Smooth muscle cell (in vitro differentiated cells): Measurements from ENCODE around the gene MCAT. TPM values are rescaled to one million over a fixed set of nuclear protein-coding genes. Genes with fewer than 3 reads are reported as not detected.

Source experiments
- DNase-seq: peaks from one replicate; lab custom pipeline; 2025; ENCODE audit not compliant: unreplicated experiment; lab: John Stamatoyannopoulos, UW
- H2AFZ ChIP-seq: fragments of 200-600 bp; sonication (generic); 2 replicates; pipeline ENCODE4 v1.6.0; 2016; ENCODE audit warnings: antibody characterized with exemption, low read depth, mild to moderate bottlenecking
- H3F3A ChIP-seq: fragments of 200-600 bp; sonication (generic); 2 replicates; pipeline ENCODE4 v1.6.0; 2017; ENCODE audit warnings: antibody characterized with exemption, low read depth
- H3K27ac ChIP-seq: fragments of 200-600 bp; sonication (generic); 2 replicates; pipeline ENCODE4 v1.5.1; 2016; ENCODE audit warnings: low read depth, mild to moderate bottlenecking
- H3K27me3 ChIP-seq: fragments of 200-600 bp; sonication (generic); 2 replicates; pipeline ENCODE4 v1.6.1; 2016; ENCODE audit warnings: low read depth, mild to moderate bottlenecking
- H3K36me3 ChIP-seq: fragments of 200-600 bp; sonication (generic); 2 replicates; pipeline ENCODE4 v1.5.1; 2016; ENCODE audit warnings: low read depth
- H3K4me1 ChIP-seq: fragments of 200-600 bp; sonication (generic); 2 replicates; pipeline ENCODE4 v1.5.1; 2016; ENCODE audit warnings: low read depth
- H3K4me2 ChIP-seq: fragments of 200-600 bp; sonication (generic); 2 replicates; pipeline ENCODE4 v1.6.0; 2016; ENCODE audit warnings: mild to moderate bottlenecking
- H3K4me3 ChIP-seq: fragments of 200-600 bp; sonication (generic); 2 replicates; pipeline ENCODE4 v1.5.1; 2016; ENCODE audit warnings: mild to moderate bottlenecking
- H3K79me2 ChIP-seq: fragments of 200-600 bp; sonication (generic); 2 replicates; pipeline ENCODE4 v1.6.0; 2016; ENCODE audit warnings: low read depth, mild to moderate bottlenecking
- H3K9ac ChIP-seq: fragments of 200-600 bp; sonication (generic); 2 replicates; pipeline ENCODE4 v1.6.0; 2016; ENCODE audit warnings: low read depth
- H3K9me3 ChIP-seq: fragments of 200-600 bp; sonication (generic); replicated peaks from 2 replicates; pipeline ENCODE4 v1.5.1; 2016; ENCODE audit warnings: low read depth
- H4K20me1 ChIP-seq: fragments of 200-600 bp; sonication (generic); 2 replicates; pipeline ENCODE4 v1.6.0; 2016; ENCODE audit warnings: low read depth
- WGBS: methylation state at CpG from one replicate; pipeline ENCODE4 v1.1.7; 2016; ENCODE audit warnings: low lambda C conversion rate; 5-methylcytosine and 5-hydroxymethylcytosine counted together
- polyA plus RNA-seq: library from polyadenylated mRNA; unstranded; fragments of >200 nt; fragmentation: Nextera tagmentation; extraction: Ambion mirVana; gene quantifications from 2 replicates; pipeline ENCODE4 v1.2.1, GENCODE V29; 2016
- total RNA-seq: library from RNA; depleted of rRNA; stranded (reverse); fragments of >200 nt; gene quantifications from 2 replicates; pipeline ENCODE4 v1.2.3, GENCODE V29; 2014
- TF ChIP-seq, protein P1 (sequence below): fragments of 200-600 bp; sonication (generic); IDR thresholded peaks from 2 replicates; pipeline ENCODE4 v1.5.1; 2017; ENCODE audit warnings: borderline replicate concordance, mild to moderate bottlenecking, antibody characterized with exemption; ENCODE audit not compliant: insufficient read depth, poor library complexity, severe bottlenecking

Gene MCAT
- total and polyA plus RNA-seq, 2 experiments from 2014 or later: 9.3 to 16.1 TPM

GRCh38 chr22:43096420-43096819 lies 46.8 kb downstream of the MCAT start:
- Histone ChIP-seq H4K20me1 (no peaks in the 10 kb centered on the region), H3F3A (no peaks in the 10 kb centered on the region), H3K4me2 (no peak overlapping the region), H2AFZ (no peak overlapping the region), H3K36me3 (no peaks in the 10 kb centered on the region), H3K27me3 (no peaks in the 10 kb centered on the region), H3K9ac (no peak overlapping the region), H3K4me3 (no peak overlapping the region), H3K27ac (no peak overlapping the region), H3K79me2 (no peaks in the 10 kb centered on the region), H3K4me1 (no peaks in the 10 kb centered on the region), H3K9me3 (no peaks in the 10 kb centered on the region)
- TF ChIP-seq, protein P1, sequence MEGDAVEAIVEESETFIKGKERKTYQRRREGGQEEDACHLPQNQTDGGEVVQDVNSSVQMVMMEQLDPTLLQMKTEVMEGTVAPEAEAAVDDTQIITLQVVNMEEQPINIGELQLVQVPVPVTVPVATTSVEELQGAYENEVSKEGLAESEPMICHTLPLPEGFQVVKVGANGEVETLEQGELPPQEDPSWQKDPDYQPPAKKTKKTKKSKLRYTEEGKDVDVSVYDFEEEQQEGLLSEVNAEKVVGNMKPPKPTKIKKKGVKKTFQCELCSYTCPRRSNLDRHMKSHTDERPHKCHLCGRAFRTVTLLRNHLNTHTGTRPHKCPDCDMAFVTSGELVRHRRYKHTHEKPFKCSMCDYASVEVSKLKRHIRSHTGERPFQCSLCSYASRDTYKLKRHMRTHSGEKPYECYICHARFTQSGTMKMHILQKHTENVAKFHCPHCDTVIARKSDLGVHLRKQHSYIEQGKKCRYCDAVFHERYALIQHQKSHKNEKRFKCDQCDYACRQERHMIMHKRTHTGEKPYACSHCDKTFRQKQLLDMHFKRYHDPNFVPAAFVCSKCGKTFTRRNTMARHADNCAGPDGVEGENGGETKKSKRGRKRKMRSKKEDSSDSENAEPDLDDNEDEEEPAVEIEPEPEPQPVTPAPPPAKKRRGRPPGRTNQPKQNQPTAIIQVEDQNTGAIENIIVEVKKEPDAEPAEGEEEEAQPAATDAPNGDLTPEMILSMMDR: no peak
- WGBS: 82% methylated on average over 8 of the region's 8 CpGs
- no peak for DNase-seq

DNA sequence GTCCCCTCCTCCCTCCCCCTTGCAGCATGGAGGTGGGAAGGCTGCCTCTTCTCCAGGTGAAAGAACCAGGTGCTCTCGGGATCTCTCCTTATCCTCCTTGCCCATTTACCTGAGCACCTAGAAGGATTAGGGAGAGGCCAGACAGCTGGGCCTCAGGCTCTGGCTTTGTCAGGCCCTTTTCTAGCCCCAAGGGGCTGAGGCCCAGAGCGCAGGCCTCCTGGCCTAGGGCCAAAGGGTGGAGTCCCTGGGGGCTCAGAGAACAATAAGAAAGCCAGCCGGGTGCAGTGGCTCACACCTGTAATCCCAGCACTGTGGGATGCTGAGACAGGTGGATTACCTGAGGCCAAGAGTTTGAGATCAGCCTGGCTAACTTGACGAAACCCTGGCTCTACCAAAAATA lies 48.6 kb downstream of the MCAT start:
- no peak overlapping the region for H3K27ac ChIP-seq
- 78% methylated on average over 4 of the region's 4 CpGs for whole genome bisulfite sequencing
- H3K4me3 ChIP-seq: no peak overlapping the region
- no peaks in the 10 kb centered on the region for H3F3A ChIP-seq
- TF ChIP-seq, protein P1: no peak
- no peak overlapping the region for H2AFZ ChIP-seq
- no peak overlapping the region for H3K9ac ChIP-seq
- H3K4me2 ChIP-seq: no peak overlapping the region
- no peaks in the 10 kb centered on the region for H3K27me3 ChIP-seq
- H3K36me3 ChIP-seq: no peaks in the 10 kb centered on the region
- H3K79me2 ChIP-seq: no peaks in the 10 kb centered on the region
- H4K20me1 ChIP-seq: no peaks in the 10 kb centered on the region
- DNase-seq: no peak
- H3K9me3 ChIP-seq: no peaks in the 10 kb centered on the region
- H3K4me1 ChIP-seq: no peaks in the 10 kb centered on the region

- no peaks in the 10 kb centered on the region for H4K20me1 ChIP-seq
- H3F3A ChIP-seq: no peaks in the 10 kb centered on the region
- H3K9me3 ChIP-seq: no peaks in the 10 kb centered on the region
- H3K27ac ChIP-seq: no peak overlapping the region
- H3K79me2 ChIP-seq: no peaks in the 10 kb centered on the region
- H3K4me1 ChIP-seq: no peaks in the 10 kb centered on the region
- H3K36me3 ChIP-seq: no peaks in the 10 kb centered on the region
- H3K4me3 ChIP-seq: no peak overlapping the region
- no peak overlapping the region for H3K4me2 ChIP-seq
- DNase-seq: no peak
- H2AFZ ChIP-seq: no peak overlapping the region
- WGBS: 75% methylated on average over 7 of the region's 7 CpGs
- no peaks in the 10 kb centered on the region for H3K27me3 ChIP-seq
- TF ChIP-seq, protein P1: no peak
- H3K9ac ChIP-seq: no peak overlapping the region
These were observed 49.1 kb downstream of the MCAT start for GRCh38 chr22:43094085-43094484.

DNA sequence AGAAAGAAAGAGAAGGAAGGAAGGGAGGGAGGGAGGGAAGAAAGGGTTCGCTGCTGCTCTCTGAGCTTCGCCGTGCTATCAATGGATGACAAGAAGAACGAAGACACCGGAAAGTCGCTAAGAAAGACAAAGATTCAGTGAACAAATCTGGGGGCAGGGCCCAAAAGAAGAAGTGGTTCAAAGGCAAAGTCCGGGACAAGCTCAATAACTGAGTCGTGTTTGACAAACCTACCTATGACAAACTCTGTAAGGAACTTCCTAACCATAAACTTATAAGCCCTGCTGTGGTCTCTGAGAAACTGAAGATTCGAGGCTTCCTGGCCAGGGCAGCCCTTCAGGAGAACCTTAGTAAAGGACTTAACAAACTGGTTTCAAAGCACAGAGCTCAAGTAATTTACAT lies 51.1 kb downstream of the MCAT start:
- no peaks in the 10 kb centered on the region for H3K79me2 ChIP-seq
- no peaks in the 10 kb centered on the region for H3K9me3 ChIP-seq
- DNase-seq: no peak
- no peak overlapping the region for H3K9ac ChIP-seq
- H3K27ac ChIP-seq: no peak overlapping the region
- no peak overlapping the region for H3K4me2 ChIP-seq
- H3K27me3 ChIP-seq: no peaks in the 10 kb centered on the region
- H3K4me3 ChIP-seq: no peak overlapping the region
- no peaks in the 10 kb centered on the region for H4K20me1 ChIP-seq
- TF ChIP-seq, protein P1: no peak
- H3F3A ChIP-seq: no peaks in the 10 kb centered on the region
- 88% methylated on average over 9 of the region's 9 CpGs for WGBS
- no peaks in the 10 kb centered on the region for H3K4me1 ChIP-seq
- H3K36me3 ChIP-seq: no peaks in the 10 kb centered on the region
- H2AFZ ChIP-seq: no peak overlapping the region
